ENCODE measurements around the gene QSOX2.

GRCh38 chr9:136193891-136194279 is 51.7 kb downstream of the QSOX2 start:
- TF ChIP-seq CTCF (IDR thresholded peaks at IDR 0.05) (no peak), POLR2A (IDR thresholded peaks at IDR 0.05) (no peak)
